Stimulated activated CD8-positive, alpha-beta memory T cell treated with anti-CD3 and anti-CD28 coated beads, Interleukin-12 subunit alpha, Interleukin-12 subunit beta, amount 100 ng/mL, for 24 hours (primary cell): ENCODE measurements around the gene CLEC1A.
"Not testable (repeated sequence)": the region's sequence is repeated elsewhere in the genome, so short reads cannot be mapped to it uniquely, and the experiment has no call there.

Source experiments
- DNase-seq: peaks from one replicate; pipeline ENCODE4 v3.0.0-alpha.2; 2020; ENCODE audit errors: extremely low read depth

Gene CLEC1A

DNA sequence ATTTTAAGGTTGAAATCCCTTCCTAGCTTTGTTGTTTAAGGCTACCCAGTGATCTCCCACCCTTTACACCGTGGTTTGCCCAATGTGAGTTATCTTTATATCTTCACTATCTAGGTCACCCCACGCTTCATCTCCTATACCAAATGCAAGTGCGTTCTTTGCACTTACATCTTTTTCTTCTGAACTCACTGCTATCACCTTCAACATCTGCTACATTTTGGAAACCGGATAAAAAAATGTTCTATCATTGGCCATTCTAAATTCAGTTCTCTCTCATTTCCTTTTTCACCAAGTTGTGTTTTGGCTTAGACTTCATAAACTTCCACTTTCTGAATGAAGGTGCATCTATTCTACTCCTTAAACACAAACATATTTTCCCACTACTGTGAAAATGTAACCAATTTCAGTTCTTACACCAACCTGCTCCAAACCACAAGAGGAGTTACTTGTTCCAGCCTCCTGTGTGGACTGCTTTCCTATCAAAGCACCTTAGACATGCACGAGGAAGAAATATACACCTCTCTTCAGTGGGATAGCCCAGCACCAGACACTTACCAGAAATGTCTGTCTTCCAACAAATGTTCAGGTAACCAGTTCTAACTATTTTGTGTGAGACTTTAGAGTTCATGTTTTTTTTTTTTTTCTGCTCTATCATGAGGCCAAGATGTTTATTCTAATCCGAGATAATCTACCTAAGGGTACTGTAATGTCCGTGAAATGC, 46.4 kb downstream of the CLEC1A start:
- DNase-seq: no peak

DNA sequence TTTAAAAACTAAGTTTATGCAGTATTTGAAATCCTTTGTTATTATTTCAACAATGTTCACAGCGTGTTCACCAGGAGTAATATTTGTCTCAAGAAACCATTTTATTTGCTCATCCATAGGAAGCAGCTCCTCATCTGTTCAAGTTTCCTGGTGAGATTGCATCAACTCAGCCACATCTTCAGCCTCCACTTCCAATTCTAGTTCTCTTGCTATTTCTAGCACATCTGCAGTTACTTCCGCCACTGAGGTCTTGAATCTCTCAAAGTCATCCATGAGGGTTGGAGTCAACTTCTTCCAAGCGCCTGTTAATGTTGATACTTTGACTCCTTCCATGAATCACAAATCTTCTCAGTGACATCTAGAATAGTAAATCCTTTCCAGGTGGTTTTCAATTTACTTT, 50.3 kb downstream of the CLEC1A start:
- DNase-seq: no peak

- no peak for DNase-seq
Measured at GRCh38 chr12:10042167-10042566, 56.6 kb downstream of the CLEC1A start.

GRCh38 chr12:10033783-10034545, 64.8 kb downstream of the CLEC1A start:
- DNase-seq: no peak

- DNase-seq: no peak
Measured at GRCh38 chr12:10031771-10032175, 67.0 kb downstream of the CLEC1A start.

DNA sequence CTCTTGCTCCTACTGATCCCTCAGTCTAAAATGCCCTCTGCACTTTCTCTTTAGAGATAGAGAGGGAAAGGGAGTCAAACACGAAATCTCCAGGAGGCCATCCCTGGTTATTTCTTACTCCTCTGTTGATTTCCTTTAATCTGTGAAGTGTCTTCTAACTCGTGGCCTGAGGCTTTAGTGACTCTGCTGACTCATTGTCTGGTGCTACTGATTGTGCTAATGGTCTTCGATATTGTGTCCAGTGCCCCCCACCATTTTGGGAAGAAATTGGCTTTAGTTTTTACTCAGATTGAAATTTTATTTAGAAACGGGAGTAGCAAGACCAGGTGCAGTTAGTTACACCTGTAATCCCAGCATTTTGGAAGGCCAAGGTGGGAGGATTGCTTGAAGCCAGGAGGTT, 67.5 kb downstream of the CLEC1A start:
- no peak for DNase-seq

GRCh38 chr12:10030446-10030845, 68.3 kb downstream of the CLEC1A start, which contains the start of gene CLEC9A:
Gene CLEC9A, plus strand, starts transcription at chr12:10030682. Its CDS starts 22,006 bp downstream, at chr12:10052688.
- no peak for DNase-seq

- no peak for DNase-seq
Measured at GRCh38 chr12:10027721-10028120, 71.1 kb downstream of the CLEC1A start.

- DNase-seq: no peak
Measured at GRCh38 chr12:10027311-10027710, 71.5 kb downstream of the CLEC1A start.

DNA sequence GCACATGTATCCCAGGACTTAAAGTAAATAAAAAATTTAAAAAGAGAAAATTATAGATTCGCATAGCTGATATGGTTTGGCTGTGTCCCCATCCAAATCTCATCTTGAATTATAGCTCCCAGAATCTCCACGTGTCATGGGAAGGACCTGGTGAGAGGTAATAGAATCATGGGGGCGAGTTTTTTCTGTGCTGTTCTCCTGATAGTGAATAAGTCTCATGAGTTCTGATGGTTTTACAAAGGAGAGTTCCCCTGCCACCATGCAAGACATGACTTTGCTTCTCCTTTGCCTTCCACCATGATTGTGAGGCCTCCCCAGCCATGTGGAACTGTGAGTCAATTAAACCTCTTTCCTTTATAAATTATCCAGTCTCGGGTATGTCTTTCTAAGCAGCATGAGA, 72.1 kb downstream of the CLEC1A start:
- not testable (repeated sequence) for DNase-seq

- DNase-seq: no peak
Measured at GRCh38 chr12:10025236-10025635, 73.5 kb downstream of the CLEC1A start.

DNA sequence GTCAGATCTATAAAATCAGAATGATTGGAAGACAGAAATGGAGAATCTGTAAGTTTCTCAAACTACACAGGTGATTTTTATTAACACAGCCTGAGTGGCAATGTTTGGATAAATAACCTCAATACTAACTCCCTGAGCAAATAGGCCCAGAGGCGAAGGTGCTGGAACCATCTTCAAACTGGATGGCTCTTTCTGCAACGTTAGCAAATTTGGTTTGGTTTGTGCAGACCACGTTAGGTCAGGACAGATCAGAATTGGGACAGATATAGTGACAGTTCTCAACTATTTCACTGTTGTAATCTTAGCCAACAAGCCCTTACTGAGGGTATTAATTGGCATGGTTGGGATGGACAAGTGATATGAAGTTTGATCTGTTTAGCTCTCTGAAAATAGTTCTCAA, 77.4 kb downstream of the CLEC1A start:
- no peak for DNase-seq
